ENCODE measurements around the gene GALNS. TPM values are rescaled to one million over a fixed set of nuclear protein-coding genes. Genes with fewer than 3 reads are reported as not detected.
"Not testable (repeated sequence)": the region's sequence is repeated elsewhere in the genome, so short reads cannot be mapped to it uniquely, and the experiment has no call there.

GALNS gene
- total and polyA plus RNA-seq, 2 of the 13 experiments (the other 11 are each of a cell fraction or from before 2014, with no cell fraction given) = 9.2 to 9.8 TPM

- no peak for ATAC-seq
- Histone ChIP-seq H3K36me3 (replicated peaks in 1 of 2; ENCODE audit: control insufficient read depth in 1 of 2, insufficient read depth in 2 of 2, low read length in 2 of 2) (no peaks in the 10 kb centered on the region), H3K27me3 (ENCODE audit: control insufficient read depth in 1 of 2, insufficient read depth in 2 of 2, low read length in 2 of 2) (peaks cover 46 to 90% of the 10 kb centered on the region in 2 experiments), H3K9me3 (ENCODE audit: low read length) (no peaks in the 10 kb centered on the region), H3K4me3 (replicated peaks in 1 of 3; ENCODE audit: insufficient read depth in 1 of 3, low read depth in 2 of 3, low read length in 3 of 3) (no peak overlapping the region), H4K20me1 (ENCODE audit: insufficient read depth, low read length) (peaks cover 9% of the 10 kb centered on the region; the same call in 1 of the 2 replicates), H3K27ac (ENCODE audit: extremely low read length, insufficient read depth, low read length) (no peak overlapping the region), H3K79me2 (ENCODE audit: insufficient read depth, low read length) (no peaks in the 10 kb centered on the region), H3K4me1 (ENCODE audit: insufficient read depth, low read length) (no peaks in the 10 kb centered on the region), H3K9ac (ENCODE audit: insufficient read depth, low read depth, low read length) (no peak overlapping the region), H3K4me2 (ENCODE audit: low read depth, low read length) (no peak overlapping the region), H2AFZ (ENCODE audit: low read length) (no peak overlapping the region)
- FAIRE-seq = no peak
- intact Hi-C loops (cut with micrococcal nuclease; ENCODE audit: unreplicated experiment) = no loop called here
- in situ Hi-C loops (cut with HindIII; ENCODE audit: extremely low pct_ligation_motif_present, low pct_unique_long_range_greater_than_20kb) = no loop called here
- CTCF ChIA-PET (ENCODE audit: low intra/inter-chr PET ratio, low total read pairs) = no interaction called here
- POLR2A ChIA-PET = no interaction called here
- no TSS peak for BruUV-seq (replicated peaks)
- 25% methylated on average over 8 of the region's 20 CpGs for WGBS (ENCODE audit: low lambda C conversion rate)
- no peak for DNase-seq (ENCODE audit: low spot score)
- TF ChIP-seq POGK (CRISPR knock-in tag; conservative IDR thresholded peaks at IDR 0.05) = no peak
- no peak for TF ChIP-seq HOXA9 (CRISPR knock-in tag; IDR thresholded peaks at IDR 0.05; ENCODE audit: borderline replicate concordance)
- TF ChIP-seq EZH2 (conservative IDR thresholded peaks at IDR 0.05; ENCODE audit: low read depth, low read length) = peak; percentile 23; the same call in 1 of the 2 replicates
- TF ChIP-seq NR1H2 (CRISPR knock-in tag; IDR thresholded peaks at IDR 0.05; ENCODE audit: borderline replicate concordance, low read depth) = 0 out of 2 replicates have a peak, but pooled peaks have one; percentile 36
Observed at GRCh38 chr16:88892065-88892464, 35.3 kb upstream of the GALNS start.

- no peak overlapping the region for H3K4me2 ChIP-seq (ENCODE audit: low read depth, low read length)
- TF ChIP-seq CENPT (CRISPR knock-in tag; IDR thresholded peaks at IDR 0.05; ENCODE audit: low read depth) (no peak), ZNF274 (CRISPR knock-in tag; IDR thresholded peaks at IDR 0.05) (no peak), EZH2 (conservative IDR thresholded peaks at IDR 0.05; ENCODE audit: low read depth, low read length) (peak; percentile 18; the same call in 1 of the 2 replicates), KLF15 (CRISPR knock-in tag; IDR thresholded peaks at IDR 0.05; ENCODE audit: borderline replicate concordance) (no peak), ZNF33B (CRISPR knock-in tag; IDR thresholded peaks at IDR 0.05) (no peak)
- no peaks in the 10 kb centered on the region for H3K4me1 ChIP-seq (ENCODE audit: insufficient read depth, low read length)
- CTCF ChIA-PET (ENCODE audit: low intra/inter-chr PET ratio, low total read pairs) = no interaction called here
- FAIRE-seq (no peak), DNase-seq (ENCODE audit: low spot score) (no peak), ATAC-seq (no peak)
- no peaks in the 10 kb centered on the region for H3K79me2 ChIP-seq (ENCODE audit: insufficient read depth, low read length)
- H3K9ac ChIP-seq (ENCODE audit: insufficient read depth, low read depth, low read length) = no peak overlapping the region
- H2AFZ ChIP-seq (ENCODE audit: low read length) = no peak overlapping the region
- 38% methylated on average over 16 of the region's 16 CpGs for WGBS (ENCODE audit: low lambda C conversion rate)
- in situ Hi-C loops (cut with HindIII; ENCODE audit: extremely low pct_ligation_motif_present, low pct_unique_long_range_greater_than_20kb) = no loop called here
- no TSS peak for BruUV-seq (replicated peaks)
- POLR2A ChIA-PET = no interaction called here
- peaks cover 42 to 90% of the 10 kb centered on the region in 2 experiments for H3K27me3 ChIP-seq (ENCODE audit: control insufficient read depth in 1 of 2, insufficient read depth in 2 of 2, low read length in 2 of 2)
- H3K36me3 ChIP-seq (replicated peaks in 1 of 2; ENCODE audit: control insufficient read depth in 1 of 2, insufficient read depth in 2 of 2, low read length in 2 of 2) = no peaks in the 10 kb centered on the region
- H3K4me3 ChIP-seq (replicated peaks in 1 of 3; ENCODE audit: insufficient read depth in 1 of 3, low read depth in 2 of 3, low read length in 3 of 3) = no peak overlapping the region
- intact Hi-C loops (cut with micrococcal nuclease; ENCODE audit: unreplicated experiment) = no loop called here
- no peak overlapping the region for H3K27ac ChIP-seq (ENCODE audit: extremely low read length, insufficient read depth, low read length)
- peaks cover 17% of the 10 kb centered on the region; the same call in 1 of the 2 replicates for H4K20me1 ChIP-seq (ENCODE audit: insufficient read depth, low read length)
- no peaks in the 10 kb centered on the region for H3K9me3 ChIP-seq (ENCODE audit: low read length)
Observed at GRCh38 chr16:88891083-88891482, 34.3 kb upstream of the GALNS start.

- 55% methylated on average over 47 of the region's 48 CpGs for WGBS (ENCODE audit: low lambda C conversion rate)
- peaks cover 41 to 90% of the 10 kb centered on the region in 2 experiments for H3K27me3 ChIP-seq (ENCODE audit: control insufficient read depth in 1 of 2, insufficient read depth in 2 of 2, low read length in 2 of 2)
- H2AFZ ChIP-seq (ENCODE audit: low read length); H3K4me3 ChIP-seq (replicated peaks in 1 of 3; ENCODE audit: insufficient read depth in 1 of 3, low read depth in 2 of 3, low read length in 3 of 3); BruUV-seq (replicated peaks); H3K79me2 ChIP-seq (ENCODE audit: insufficient read depth, low read length); CTCF ChIA-PET (ENCODE audit: low intra/inter-chr PET ratio, low total read pairs); POLR2A ChIA-PET; ATAC-seq; DNase-seq (ENCODE audit: low spot score); intact Hi-C loops (cut with micrococcal nuclease; ENCODE audit: unreplicated experiment); H3K36me3 ChIP-seq (replicated peaks in 1 of 2; ENCODE audit: control insufficient read depth in 1 of 2, insufficient read depth in 2 of 2, low read length in 2 of 2); H3K4me1 ChIP-seq (ENCODE audit: insufficient read depth, low read length); H3K27ac ChIP-seq (ENCODE audit: extremely low read length, insufficient read depth, low read length); FAIRE-seq; H3K4me2 ChIP-seq (ENCODE audit: low read depth, low read length); in situ Hi-C loops (cut with HindIII; ENCODE audit: extremely low pct_ligation_motif_present, low pct_unique_long_range_greater_than_20kb); H3K9me3 ChIP-seq (ENCODE audit: low read length); H3K9ac ChIP-seq (ENCODE audit: insufficient read depth, low read depth, low read length): not testable (repeated sequence)
- peaks cover 18% of the 10 kb centered on the region; the same call in 1 of the 2 replicates for H4K20me1 ChIP-seq (ENCODE audit: insufficient read depth, low read length)
Observed at GRCh38 chr16:88889702-88890352, 33.1 kb upstream of the GALNS start.
